Measurements from ENCODE around the gene SRC. TPM values are rescaled to one million over a fixed set of nuclear protein-coding genes. Genes with fewer than 3 reads are reported as not detected.

SRC gene
- total RNA-seq, 1 experiment from 2014 or later: 197 TPM

DNA sequence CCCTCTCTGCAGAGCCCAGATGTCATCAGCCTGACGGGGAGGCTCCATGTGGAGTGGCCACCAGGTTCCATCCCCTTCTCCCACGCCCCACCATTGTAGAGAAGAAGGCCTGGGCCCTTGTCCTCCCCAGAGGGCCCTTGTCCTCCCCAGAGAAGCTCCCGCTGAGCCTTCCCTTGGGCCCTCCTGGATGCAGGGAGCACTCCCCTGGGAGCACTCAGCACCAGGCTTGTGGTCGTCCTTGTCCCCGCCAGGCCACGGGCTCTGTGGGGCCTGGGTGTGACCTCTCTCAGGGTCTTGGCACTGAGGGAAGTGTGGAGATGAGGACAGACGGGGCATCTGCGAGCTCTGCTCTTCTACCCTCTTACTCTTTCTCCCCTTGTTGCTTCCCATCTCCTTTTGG is 91.7 kb downstream of the SRC start:
- Histone ChIP-seq H3K36me3 (ENCODE audit: control insufficient read depth, insufficient read depth, low read length) (no peaks in the 10 kb centered on the region), H3K27me3 (replicated peaks; ENCODE audit: control insufficient read depth, insufficient read depth, low read length) (no peaks in the 10 kb centered on the region), H3K4me1 (no peaks in the 10 kb centered on the region), H3K4me3 (ENCODE audit: low read depth, low read length) (no peak overlapping the region), H3K9me3 (no peaks in the 10 kb centered on the region)
- no peaks in the 10 kb centered on the region for H3K4me1 Mint-ChIP-seq (ENCODE audit: low read depth, unreplicated experiment)
- ChIA-PET POLR2A (no interaction called here), CTCF (no interaction called here)
- H3K36me3 Mint-ChIP-seq (ENCODE audit: insufficient read depth, unreplicated experiment): no peaks in the 10 kb centered on the region
- TF ChIP-seq, protein P1, sequence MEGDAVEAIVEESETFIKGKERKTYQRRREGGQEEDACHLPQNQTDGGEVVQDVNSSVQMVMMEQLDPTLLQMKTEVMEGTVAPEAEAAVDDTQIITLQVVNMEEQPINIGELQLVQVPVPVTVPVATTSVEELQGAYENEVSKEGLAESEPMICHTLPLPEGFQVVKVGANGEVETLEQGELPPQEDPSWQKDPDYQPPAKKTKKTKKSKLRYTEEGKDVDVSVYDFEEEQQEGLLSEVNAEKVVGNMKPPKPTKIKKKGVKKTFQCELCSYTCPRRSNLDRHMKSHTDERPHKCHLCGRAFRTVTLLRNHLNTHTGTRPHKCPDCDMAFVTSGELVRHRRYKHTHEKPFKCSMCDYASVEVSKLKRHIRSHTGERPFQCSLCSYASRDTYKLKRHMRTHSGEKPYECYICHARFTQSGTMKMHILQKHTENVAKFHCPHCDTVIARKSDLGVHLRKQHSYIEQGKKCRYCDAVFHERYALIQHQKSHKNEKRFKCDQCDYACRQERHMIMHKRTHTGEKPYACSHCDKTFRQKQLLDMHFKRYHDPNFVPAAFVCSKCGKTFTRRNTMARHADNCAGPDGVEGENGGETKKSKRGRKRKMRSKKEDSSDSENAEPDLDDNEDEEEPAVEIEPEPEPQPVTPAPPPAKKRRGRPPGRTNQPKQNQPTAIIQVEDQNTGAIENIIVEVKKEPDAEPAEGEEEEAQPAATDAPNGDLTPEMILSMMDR (IDR thresholded peaks at IDR 0.05; ENCODE audit: insufficient read depth in 1 of 2, low read depth in 1 of 2, low read length in 1 of 2, severe bottlenecking in 1 of 2, unreplicated experiment in 1 of 2): no peak
- no peak overlapping the region for H3K4me3 Mint-ChIP-seq (ENCODE audit: unreplicated experiment)
- no TSS peak for BruUV-seq (replicated peaks)
- DNase-seq: no peak
- peaks cover 4% of the 10 kb centered on the region for H3K27me3 Mint-ChIP-seq (ENCODE audit: insufficient read depth, unreplicated experiment)
- H3K27ac Mint-ChIP-seq (ENCODE audit: unreplicated experiment): no peak overlapping the region
- H3K9me3 Mint-ChIP-seq (ENCODE audit: unreplicated experiment): no peaks in the 10 kb centered on the region
- intact Hi-C loops (cut with micrococcal nuclease; ENCODE audit: unreplicated experiment): no loop called here

DNA sequence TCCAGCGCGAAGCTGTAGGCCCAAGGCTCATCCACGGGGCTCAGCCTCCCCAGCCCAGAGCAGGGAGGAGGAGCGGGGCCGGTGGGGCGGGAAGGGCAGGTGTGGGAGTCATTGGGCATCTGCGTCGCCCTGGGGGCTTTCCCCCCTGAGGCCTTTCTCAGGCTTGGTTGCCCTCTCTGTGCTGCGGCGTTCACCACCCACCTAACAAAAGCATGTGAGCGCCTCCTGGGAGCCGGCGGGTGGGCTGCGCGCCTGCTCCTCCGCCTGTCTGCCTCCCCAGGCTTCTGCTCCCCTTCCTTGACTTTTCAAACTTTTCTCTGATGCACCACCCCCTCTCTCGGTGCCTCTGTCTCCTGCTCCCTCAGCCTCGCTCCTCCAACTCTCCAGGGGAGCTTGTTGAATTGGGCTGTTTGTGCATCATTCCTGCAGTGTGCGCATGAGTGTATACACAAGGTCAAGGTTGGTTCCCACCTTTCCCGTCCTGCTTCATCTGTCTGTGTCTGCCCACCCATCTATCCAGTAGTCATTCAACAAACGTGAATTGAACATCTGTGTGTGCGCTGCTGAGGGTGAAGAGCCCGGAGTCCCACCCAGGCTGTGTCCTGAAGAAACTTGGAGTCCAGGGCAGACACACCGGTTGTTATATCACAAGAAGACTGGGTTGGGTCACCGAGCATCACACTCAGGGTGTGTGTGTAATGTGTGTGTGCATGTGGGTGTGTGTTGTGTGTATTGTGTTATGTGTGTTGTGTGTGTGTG is 92.7 kb downstream of the SRC start:
- no peaks in the 10 kb centered on the region for H3K4me1 ChIP-seq
- H3K4me3 ChIP-seq (ENCODE audit: low read depth, low read length): no peak overlapping the region
- no peaks in the 10 kb centered on the region for H3K36me3 ChIP-seq (ENCODE audit: control insufficient read depth, insufficient read depth, low read length)
- intact Hi-C loops (cut with micrococcal nuclease; ENCODE audit: unreplicated experiment): no loop called here
- Mint-ChIP-seq H3K27ac (ENCODE audit: unreplicated experiment) (no peak overlapping the region), H3K9me3 (ENCODE audit: unreplicated experiment) (no peaks in the 10 kb centered on the region), H3K27me3 (ENCODE audit: insufficient read depth, unreplicated experiment) (peaks cover 4% of the 10 kb centered on the region), H3K4me1 (ENCODE audit: low read depth, unreplicated experiment) (no peaks in the 10 kb centered on the region), H3K4me3 (ENCODE audit: unreplicated experiment) (no peak overlapping the region), H3K36me3 (ENCODE audit: insufficient read depth, unreplicated experiment) (no peaks in the 10 kb centered on the region)
- DNase-seq: no peak
- TF ChIP-seq, protein P1 (IDR thresholded peaks at IDR 0.05; ENCODE audit: insufficient read depth in 1 of 2, low read depth in 1 of 2, low read length in 1 of 2, severe bottlenecking in 1 of 2, unreplicated experiment in 1 of 2): no peak
- POLR2A ChIA-PET: no interaction called here
- CTCF ChIA-PET: no interaction called here
- H3K9me3 ChIP-seq: no peaks in the 10 kb centered on the region
- H3K27me3 ChIP-seq (replicated peaks; ENCODE audit: control insufficient read depth, insufficient read depth, low read length): no peaks in the 10 kb centered on the region
- no TSS peak for BruUV-seq (replicated peaks)

DNA sequence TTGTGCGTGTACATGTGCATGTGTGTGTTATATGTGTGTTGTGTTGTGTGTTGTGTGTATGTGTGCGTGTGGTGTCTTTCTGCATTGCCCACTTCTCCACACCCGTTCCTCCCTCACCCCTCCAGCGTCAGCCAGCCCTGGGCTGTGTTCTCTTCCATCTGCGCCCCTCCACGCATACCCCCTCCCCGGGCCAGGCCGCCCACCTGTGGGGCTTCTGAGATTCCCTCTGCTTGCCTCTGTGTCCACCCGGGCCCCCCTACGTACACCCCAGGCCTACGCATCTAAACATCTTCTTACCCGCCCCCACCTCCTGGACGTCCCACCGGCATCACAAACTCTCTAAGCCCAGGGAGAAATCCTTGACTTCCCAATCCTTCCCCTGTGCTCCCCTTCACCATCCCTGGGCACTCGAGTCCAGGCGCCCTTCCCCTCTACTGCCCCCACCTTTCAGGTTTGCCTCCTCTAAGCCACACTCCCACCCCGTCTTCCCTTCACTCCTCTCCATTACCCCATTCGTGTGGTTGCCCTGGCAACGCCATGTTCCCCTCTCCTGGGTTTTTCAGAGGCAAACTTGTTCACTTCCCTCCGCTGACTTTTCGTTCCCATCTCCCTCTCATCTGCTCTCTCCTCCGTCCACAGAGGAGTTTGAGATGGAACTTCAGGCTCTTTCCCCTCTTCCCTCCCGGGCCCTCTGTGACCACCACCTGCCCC is 93.4 kb downstream of the SRC start:
- no TSS peak for BruUV-seq (replicated peaks)
- Histone ChIP-seq H3K27me3 (replicated peaks; ENCODE audit: control insufficient read depth, insufficient read depth, low read length) (no peaks in the 10 kb centered on the region), H3K9me3 (no peaks in the 10 kb centered on the region), H3K4me3 (ENCODE audit: low read depth, low read length) (no peak overlapping the region), H3K4me1 (no peaks in the 10 kb centered on the region), H3K36me3 (ENCODE audit: control insufficient read depth, insufficient read depth, low read length) (no peaks in the 10 kb centered on the region)
- H3K27ac Mint-ChIP-seq (ENCODE audit: unreplicated experiment): no peak overlapping the region
- H3K27me3 Mint-ChIP-seq (ENCODE audit: insufficient read depth, unreplicated experiment): peaks cover 4% of the 10 kb centered on the region
- TF ChIP-seq, protein P1 (IDR thresholded peaks at IDR 0.05; ENCODE audit: insufficient read depth in 1 of 2, low read depth in 1 of 2, low read length in 1 of 2, severe bottlenecking in 1 of 2, unreplicated experiment in 1 of 2): no peak
- H3K9me3 Mint-ChIP-seq (ENCODE audit: unreplicated experiment): no peaks in the 10 kb centered on the region
- ChIA-PET CTCF (no interaction called here), POLR2A (no interaction called here)
- no peak for DNase-seq
- H3K4me1 Mint-ChIP-seq (ENCODE audit: low read depth, unreplicated experiment): no peaks in the 10 kb centered on the region
- H3K36me3 Mint-ChIP-seq (ENCODE audit: insufficient read depth, unreplicated experiment): no peaks in the 10 kb centered on the region
- H3K4me3 Mint-ChIP-seq (ENCODE audit: unreplicated experiment): no peak overlapping the region
- intact Hi-C loops (cut with micrococcal nuclease; ENCODE audit: unreplicated experiment): no loop called here

Data from Caco-2 (cell line).